Prostate gland (tissue), 2 donors: Measurements from ENCODE around the gene PSME2.

Experiments
- CTCF ChIP-seq, 4 experiments: fragments of 200-600 bp in 2 of 4; fragments of 450-650 bp in 2 of 4; sonication (generic) in 2 of 4; IDR thresholded peaks; 1 replicate in 3 of 4; 2 replicates in 1 of 4; pipeline ENCODE4 v1.5.1; 2016 to 2019; ENCODE audit warnings: antibody characterized with exemption in 4 of 4, mild to moderate bottlenecking in 2 of 4, moderate library complexity in 2 of 4
- POLR2A ChIP-seq: fragments of 450-650 bp; IDR thresholded peaks from one replicate; pipeline ENCODE4 v1.6.1; 2016; ENCODE audit warnings: antibody characterized with exemption, mild to moderate bottlenecking
- POLR2AphosphoS5 ChIP-seq: sonication (generic); formaldehyde crosslinking; IDR thresholded peaks from one replicate; pipeline ENCODE4 v1.6.1; 2017; ENCODE audit warnings: antibody characterized with exemption

- no peak for TF ChIP-seq POLR2A
- TF ChIP-seq CTCF (IDR thresholded peaks at IDR 0.05), result no peak
- TF ChIP-seq POLR2AphosphoS5, result no peak
Observed at GRCh38 chr14:24098927-24099813, 47.2 kb downstream of the PSME2 start.
